Activated CD4-positive, CD25-positive, alpha-beta regulatory T cell treated with anti-CD3 and anti-CD28 coated beads, Interleukin-2, amount 50 U/mL, for 72 hours (primary cell): ENCODE measurements around the gene REEP6.
"Not testable (repeated sequence)": the region's sequence is repeated elsewhere in the genome, so short reads cannot be mapped to it uniquely, and the experiment has no call there.

Experiments used
- DNase-seq: peaks from one replicate; pipeline ENCODE4 v3.0.0; 2021

REEP6 gene

DNA sequence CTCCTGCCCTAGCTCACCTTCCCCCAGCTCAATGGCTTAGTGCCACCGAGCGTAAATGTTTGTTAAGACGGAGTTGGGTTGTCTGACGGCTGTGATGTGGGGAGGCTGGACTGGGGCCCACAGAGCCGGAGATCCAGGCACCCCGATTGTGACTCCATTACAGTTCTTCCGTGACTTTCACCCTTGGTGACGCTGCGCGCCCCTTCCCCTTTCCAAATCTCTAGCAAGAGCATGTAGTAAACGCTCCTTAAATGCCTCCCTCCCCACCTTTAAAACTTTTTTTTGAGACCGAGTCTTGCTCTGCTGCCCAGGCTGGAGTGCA is 829 bp downstream of the REEP6 start:
- DNase-seq, result no peak

DNA sequence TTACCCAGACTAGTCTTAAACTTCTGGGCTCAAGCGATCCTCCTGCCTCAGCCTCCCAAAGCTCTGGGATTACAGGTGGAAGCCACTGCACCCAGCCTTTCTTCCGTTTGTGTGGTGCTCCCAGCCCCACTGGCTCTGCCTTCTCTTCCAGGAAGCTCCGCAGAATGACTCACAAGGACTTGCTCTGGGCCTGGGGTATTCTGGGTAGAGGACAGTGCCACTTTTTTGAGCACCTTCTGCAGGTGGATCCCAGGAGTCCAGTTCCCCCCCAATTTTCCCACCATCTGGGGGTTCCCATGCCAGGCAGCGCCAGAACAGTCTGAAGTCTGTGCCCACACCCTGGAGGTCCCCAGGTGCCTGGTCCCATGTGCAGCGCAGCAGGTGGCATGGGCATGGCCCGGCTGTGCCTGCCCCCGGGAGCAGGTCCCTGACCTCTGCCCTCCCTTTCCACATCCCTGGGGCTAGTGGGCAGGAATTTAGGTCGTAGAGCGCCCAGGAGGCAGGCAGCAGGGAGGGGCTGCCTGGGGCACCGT is 1.6 kb downstream of the REEP6 start:
- no peak for DNase-seq

DNA sequence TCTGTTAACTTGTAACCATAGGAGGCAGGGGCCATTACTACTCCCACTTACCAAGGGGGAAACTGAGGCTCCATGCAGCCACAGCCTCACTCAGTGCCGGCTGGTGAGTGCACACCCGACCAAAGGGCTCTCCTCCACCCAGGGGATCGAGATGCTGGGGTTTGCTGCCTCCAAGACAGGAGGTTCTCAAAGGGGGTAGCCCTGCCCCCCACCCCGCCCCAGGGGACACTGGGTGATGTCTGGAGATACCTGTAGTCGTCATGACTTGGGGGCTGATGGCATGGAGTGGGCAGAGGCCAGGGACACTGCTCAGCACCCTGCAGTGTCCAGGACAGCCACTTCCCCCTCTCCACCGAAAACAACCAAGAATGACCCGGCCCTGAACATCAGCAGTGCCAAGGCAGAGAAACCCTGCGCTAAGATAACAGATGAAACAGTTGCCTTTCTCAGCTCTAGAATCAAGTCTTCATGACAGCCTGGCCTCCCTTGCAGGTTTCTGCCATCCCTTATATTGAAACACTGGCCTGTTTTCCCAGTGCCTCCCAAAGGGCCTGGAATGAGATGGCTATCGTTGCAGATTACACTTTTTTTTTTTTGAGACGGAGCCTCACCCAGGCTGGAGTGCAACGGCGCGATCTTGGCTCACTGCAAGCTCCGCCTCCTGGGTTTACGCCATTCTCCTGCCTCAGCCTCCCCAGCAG is 3.3 kb downstream of the REEP6 start:
- no peak for DNase-seq

DNA sequence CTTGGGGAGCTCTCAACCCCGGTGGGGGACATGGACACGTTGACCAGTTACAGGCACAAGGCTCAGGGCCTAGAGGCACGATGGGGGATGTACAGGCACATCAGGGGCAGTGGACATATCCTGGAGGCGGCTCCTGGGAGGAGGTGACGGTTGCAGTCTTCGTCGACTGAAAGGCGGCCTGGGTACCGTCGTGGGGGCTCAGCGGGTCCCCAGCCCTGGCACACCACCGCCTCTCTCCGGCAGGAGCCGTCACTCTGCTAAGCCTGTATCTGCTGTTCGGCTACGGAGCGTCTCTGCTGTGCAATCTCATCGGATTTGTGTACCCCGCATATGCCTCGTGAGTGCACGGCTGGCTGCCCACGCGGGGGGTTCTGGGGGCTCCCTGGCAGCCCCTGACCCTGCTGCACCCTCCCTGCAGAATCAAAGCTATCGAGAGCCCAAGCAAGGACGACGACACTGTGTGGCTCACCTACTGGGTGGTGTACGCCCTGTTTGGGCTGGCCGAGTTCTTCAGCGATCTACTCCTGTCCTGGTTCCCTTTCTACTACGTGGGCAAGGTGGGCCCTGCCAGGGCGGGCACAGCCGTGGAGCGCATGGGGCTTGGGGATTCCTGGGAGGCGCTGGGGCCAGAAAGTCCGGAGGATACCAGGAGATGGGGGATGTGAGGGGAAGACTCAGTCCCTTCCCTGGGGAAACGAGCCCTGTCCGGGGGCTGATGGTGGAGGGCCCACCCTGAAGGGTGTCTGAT is 4.2 kb downstream of the REEP6 start:
- DNase-seq, result no peak

DNA sequence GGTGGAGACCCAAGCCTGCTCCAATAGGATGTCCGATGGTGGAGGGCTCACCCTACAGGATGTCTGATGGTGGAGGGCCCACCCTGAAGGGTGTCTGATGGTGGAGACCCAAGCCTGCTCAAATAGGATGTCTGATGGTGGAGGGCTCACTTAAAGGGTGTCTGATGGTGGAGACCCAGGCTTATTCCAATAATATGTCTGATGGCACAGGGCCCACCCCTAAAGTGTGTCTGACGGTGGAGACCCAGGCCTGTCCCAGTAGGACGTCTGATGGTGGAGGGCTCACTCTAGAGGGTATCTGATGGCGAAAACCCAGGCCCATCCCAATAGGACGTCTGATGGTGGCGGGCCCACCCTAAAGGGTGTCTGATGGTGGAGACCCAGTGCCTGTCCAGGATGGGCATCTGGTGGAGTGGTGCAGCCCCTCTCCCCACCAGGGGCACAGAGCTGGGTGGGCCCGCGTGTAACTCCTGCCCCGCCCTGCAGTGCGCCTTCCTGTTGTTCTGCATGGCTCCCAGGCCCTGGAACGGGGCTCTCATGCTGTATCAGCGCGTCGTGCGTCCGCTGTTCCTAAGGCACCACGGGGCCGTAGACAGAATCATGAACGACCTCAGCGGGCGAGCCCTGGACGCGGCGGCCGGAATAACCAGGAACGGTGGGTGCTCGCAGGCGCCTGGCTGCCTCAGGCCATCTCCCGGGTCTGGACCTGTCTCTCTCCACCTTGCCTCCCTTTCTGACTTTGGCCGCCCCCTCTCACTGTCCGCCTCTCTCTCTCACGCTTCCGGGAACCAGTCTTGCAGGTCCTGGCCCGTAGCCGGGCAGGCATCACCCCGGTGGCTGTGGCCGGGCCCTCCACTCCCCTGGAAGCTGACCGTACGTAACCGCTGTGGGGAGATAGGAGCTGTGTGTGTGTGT is 5.1 kb downstream of the REEP6 start:
- no peak for DNase-seq

GRCh38 chr19:1496714-1497577 is 6.0 kb downstream of the REEP6 start:
- no peak for DNase-seq

GRCh38 chr19:1497578-1498235 is 6.7 kb downstream of the REEP6 start:
- DNase-seq, result no peak

DNA sequence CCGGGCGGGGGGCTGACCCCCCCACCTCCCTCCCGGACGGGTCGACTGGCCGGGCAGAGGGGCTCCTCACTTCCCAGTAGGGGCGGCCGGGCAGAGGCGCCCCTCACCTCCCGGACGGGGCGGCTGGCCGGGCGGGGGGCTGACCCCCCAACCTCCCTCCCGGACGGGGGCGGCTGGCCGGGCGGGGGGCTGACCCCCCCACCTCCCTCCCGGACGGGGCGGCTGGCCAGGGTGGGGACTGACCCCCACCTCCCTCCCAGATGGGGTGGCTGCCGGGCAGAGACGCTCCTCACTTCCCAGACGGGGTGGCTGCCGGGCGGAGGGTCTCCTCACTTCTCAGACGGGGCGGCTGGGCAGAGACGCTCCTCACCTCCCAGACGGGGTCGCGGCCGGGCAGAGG is 8.2 kb downstream of the REEP6 start:
- DNase-seq, result not testable (repeated sequence)

DNA sequence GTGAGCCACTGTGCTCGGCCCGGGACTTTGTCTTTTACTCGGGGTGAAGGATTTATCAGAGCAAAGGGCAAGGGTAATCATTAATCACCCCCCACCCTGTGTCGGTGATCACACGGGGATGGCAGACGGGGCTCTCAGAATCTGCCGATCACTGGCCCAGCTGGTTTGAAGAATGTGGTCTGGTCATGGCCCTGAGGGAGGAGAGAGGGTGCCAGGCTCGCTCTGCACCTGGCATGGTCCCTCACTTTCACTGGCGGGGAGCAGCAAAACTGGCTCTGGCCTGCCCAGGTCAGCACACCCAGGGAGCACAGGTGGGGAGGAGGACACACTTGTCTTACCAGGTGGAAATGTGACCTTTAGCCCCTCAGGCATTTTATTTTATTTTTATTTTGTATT is 10.2 kb downstream of the REEP6 start:
- no peak for DNase-seq

DNA sequence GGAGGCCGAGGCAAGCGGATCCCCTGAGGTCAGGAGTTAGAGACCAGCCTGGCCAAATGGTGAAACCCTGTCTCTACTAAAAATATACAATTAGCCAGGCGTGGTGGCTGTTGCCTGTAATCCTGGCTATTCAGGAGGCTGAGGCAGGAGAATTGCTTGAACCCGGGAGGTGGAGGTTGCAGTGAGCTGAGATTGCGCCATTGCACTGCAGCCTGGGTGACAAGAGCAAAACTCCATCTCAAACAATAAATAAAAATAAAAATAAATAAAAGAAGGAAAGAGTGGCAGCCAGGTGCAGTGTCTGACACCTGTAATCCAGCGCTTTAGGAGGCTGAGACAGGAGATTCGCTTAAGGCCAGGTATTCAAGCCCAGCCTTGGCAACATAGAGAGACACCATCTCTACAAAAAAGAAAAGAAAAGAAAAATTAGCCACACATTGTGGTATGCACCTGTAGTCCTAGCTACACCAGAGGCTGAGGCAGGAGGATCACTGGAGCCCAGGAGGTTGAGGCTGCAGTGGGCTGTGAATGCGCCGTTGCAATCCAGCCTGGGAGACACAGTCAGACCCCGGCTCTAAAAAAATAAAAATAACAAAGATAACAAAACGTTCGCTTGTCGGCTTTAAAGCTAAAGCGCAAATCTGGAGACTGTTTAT is 11.6 kb downstream of the REEP6 start:
- no peak for DNase-seq

DNA sequence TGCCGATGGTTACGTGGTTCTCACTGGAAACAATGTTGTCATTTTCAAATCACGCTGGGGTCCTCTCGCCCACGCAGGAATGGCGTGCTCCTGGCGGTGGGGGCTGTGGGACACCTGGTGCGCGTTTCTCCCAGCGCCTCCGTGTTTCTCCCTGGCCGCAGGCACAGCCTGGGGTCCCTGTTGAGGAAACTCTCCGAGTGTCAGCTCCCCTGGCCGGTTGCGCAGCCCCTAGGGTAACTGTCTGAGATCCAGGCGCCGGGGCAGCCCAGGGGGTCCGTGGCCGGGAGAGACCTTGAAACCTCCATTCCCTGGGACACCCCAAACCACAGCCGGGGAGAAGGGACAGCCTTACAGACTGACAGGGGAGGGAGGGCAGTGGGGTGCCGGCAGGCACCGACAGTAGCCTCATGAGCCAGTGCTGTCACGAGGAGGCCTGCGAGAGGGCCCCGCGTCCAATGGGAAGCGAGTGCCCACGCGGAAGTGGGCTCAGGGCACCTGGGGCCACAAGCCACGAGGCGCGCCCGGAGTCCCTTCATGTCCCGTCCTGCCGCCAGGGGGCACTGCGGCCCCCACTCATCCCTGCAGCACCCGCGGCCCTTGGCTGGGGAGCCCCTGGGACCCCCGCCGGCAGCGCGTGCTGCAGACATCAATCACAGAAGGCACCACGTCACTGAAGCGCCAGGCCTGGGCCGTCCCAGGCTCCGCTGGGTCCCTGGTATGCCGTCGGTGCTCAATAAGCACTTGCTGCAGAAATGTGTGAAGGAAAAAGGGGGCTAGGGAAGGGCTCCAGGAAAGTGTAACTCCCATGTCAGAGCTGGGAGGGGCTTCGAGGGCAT is 12.3 kb downstream of the REEP6 start:
- peak; percentile 73 for DNase-seq

DNA sequence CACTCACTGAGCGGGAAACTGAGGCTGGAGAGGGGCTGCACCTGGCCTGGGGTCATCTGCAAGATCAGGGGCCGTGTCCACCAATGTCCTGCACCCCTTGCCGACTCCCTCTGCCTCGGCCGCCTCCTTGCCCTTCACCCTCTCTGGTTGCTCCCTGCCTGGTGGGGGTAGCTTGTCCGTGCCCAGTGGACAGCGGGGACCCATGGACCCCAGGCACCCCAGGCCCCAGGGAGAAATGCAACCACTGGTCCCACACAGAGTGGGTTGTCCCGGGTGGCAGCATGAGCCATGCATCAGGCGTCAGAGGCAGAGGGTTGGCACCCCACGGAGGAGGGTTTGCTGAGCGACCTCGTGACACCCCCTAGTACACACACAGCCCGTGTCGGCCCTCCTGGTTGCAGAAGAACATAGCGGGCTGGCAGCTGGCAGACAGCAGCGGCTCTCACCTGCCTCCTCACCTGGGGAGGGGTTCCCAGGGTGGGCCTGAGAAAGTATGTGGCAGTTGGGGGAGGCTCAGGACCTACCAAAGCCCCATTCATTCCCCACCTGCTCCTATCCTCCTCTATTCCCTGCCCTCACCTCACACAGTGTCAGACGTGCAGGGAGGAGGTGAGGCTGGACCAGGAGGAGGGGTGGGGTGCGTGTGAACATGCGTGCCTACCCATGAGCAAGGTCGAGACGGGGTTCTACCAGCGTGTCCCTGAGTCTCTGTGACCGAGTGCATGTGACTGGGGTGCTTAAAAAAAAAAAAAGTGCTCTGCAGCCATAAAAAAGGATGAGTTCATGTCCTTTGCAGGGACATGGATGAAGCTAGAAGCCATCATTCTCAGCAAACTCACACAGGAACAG is 13.2 kb downstream of the REEP6 start:
- no peak for DNase-seq

GRCh38 chr19:1505012-1505411 is 14.0 kb downstream of the REEP6 start:
- DNase-seq, result no peak

DNA sequence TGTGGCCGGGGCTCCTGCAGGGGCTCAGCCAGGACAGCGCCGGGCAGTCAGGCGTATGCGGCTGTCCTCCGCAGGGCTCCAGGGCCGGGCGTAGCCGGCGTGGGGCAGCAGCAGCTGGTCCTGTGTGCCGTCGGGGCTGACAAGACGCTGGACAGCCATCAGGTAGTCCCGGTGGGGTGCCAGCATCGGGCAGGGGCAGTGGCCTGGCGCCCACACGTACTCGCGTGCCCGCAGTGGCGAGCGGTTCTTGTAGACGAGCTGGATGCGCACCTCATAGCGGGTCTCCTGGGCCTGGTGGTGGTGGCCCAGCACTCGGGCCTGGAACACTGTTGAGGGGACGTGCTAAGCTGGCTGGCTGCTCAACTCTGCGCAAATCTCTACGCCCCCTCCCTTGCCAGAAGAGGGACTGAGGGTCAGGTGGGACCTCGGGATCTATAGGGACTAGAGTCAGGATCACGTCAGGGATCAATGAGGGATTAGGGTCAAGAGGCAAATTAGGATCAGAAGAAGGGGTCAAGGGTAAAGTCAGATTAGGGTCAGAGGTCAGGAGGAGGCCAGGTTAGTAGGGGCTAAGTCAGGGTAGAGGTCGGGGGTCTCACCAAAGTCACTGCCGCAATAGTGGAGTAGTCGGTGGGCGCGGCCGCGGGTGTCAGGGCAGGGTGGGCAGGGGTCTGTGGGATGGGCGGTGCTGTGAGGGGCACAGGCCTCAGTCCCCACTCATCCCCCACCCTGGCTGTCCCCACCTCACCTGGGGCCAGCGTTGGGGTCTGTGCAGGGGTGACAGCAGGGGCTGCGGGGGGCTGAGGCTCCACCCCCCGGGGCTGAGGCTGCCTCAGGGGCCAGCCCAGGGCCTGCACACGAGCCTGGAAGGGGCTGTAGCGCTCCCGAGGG is 15.3 kb downstream of the REEP6 start:
- DNase-seq, result no peak

GRCh38 chr19:1507192-1507660 is 16.2 kb downstream of the REEP6 start:
- DNase-seq, result no peak

- peak; percentile 86 for DNase-seq
Measured at GRCh38 chr19:1507763-1508506, 17.0 kb downstream of the REEP6 start.

DNA sequence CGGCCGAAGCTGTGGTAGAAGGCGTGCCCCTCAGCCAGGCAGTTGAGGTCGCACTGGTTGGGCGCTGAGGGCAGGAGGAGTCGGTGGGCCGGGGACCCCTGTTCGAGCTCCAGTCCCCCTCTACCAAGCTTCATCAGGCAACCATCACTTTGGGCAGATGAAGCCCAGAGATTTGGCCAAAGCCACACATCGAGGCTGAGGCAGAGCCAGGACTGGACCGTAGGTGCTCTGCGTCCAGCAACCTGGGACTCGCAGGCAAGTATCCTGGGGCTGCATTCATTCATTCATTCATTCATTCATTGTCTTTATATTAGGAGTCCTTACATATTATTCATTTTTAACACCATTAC is 17.5 kb downstream of the REEP6 start:
- DNase-seq, result no peak
